VCaP (cell line): ENCODE measurements around the gene STX19.
A peak's percentile ranks its signal among the peaks of the same experiment; 100 is the strongest.
"Not testable (repeated sequence)": the region's sequence is repeated elsewhere in the genome, so short reads cannot be mapped to it uniquely, and the experiment has no call there.

Experiments
- H3K27ac ChIP-seq: fragments of 450-650 bp; 2 replicates; pipeline ENCODE4 v1.5.1; 2017
- TF ChIP-seq, protein P1 (sequence below): fragments of 450-650 bp; conservative IDR thresholded peaks from 2 replicates; pipeline ENCODE4 v1.5.1; 2017; ENCODE audit warnings: mild to moderate bottlenecking, moderate library complexity

Gene STX19

DNA sequence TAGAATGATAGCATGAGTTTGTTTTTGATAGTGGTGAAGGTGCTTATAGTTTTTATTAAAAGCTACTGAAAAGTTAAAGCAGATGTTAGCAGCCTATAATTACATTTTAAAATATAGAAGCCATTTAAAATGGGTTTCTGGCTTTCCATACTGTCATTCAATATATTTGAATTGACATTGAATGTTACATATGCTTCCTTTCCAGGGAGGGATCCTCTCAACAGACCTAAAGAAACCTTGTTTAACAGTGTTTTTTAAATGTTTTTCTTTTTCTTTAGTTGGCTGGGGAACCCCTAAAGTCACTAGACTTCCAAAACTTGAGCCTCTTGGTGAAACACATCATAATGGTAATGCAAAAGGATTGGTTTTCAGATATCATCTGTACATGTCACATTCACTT lies 22.1 kb upstream of the STX19 start:
- TF ChIP-seq, protein P1, sequence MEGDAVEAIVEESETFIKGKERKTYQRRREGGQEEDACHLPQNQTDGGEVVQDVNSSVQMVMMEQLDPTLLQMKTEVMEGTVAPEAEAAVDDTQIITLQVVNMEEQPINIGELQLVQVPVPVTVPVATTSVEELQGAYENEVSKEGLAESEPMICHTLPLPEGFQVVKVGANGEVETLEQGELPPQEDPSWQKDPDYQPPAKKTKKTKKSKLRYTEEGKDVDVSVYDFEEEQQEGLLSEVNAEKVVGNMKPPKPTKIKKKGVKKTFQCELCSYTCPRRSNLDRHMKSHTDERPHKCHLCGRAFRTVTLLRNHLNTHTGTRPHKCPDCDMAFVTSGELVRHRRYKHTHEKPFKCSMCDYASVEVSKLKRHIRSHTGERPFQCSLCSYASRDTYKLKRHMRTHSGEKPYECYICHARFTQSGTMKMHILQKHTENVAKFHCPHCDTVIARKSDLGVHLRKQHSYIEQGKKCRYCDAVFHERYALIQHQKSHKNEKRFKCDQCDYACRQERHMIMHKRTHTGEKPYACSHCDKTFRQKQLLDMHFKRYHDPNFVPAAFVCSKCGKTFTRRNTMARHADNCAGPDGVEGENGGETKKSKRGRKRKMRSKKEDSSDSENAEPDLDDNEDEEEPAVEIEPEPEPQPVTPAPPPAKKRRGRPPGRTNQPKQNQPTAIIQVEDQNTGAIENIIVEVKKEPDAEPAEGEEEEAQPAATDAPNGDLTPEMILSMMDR = no peak
- H3K27ac ChIP-seq = no peak overlapping the region

DNA sequence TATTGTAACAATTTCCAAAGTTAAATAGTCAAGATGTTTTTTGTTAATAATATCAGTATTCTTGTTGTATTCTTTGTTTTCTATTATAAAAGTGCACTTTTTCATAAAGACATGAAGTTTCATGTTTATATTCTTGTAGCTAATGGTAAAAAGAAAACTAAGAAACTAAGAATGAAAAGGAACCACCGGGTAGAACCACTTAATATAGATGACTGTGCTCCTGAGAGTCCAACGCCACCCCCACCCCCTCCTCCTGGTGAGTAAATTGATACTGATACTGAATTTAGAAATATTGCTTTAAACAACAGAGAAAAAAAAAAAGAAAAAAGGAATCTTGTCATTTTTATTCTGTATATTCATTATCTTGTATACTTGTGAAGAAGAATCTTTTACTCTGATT lies 20.9 kb upstream of the STX19 start:
- no peak overlapping the region for H3K27ac ChIP-seq
- TF ChIP-seq, protein P1 = no peak

DNA sequence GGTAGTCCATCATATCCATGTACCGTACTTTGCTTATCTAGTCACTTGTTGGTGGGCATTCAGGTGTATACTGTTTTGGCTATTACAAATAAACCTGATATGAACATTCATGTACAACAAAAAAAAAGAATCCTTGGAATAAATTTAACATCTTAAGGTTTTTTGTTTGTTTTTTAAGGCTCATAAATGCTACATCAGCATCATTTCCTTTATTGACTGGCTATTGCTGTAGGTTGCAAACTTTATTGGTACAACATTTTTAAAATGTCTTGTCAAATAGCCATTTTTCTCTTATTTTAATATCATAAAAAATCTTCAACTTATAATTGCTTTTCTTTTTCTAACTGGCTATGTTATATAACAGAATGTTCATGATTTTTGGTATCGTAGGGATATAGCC lies 18.1 kb upstream of the STX19 start:
- TF ChIP-seq, protein P1 = no peak

DNA sequence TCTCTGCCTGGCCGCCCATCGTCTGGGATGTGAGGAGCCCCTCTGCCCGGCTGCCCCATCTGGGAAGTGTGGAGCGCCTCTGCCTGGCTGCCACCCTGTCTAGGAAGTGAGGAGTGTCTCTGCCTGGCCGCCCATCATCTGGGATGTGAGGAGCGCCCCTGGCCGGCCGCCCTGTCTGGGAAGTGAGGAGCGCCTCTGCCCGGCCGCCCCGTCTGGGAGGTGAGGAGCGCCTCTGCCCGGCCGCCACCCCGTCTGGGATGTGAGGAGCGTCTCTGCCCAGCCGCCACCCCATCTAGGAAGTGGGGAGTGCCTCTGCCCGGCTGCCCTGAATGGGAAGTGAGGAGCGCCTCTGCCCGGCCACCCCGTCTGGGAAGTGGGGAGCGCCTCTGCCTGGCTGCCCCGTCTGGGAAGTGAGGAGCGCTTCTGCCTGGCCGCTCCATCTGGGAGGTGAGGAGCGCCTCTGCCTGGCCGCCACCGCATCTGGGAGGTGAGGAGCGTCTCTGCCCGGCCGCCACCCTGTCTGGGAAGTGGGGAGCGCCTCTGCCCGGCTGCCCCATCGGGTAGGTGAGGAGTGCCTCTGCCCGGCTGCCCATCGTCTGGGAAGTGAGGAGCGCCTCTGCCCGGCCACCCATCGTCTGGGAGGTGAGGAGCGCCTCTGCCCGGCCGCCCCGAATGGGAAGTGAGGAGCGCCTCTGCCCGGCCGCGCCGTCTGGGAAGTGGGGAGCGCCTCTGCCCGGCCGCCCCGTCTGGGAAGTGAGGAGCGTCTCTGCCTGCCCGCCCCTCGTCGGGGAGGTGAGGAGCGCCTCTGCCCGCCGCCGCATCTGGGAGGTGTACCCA lies 15.9 kb upstream of the STX19 start:
- not testable (repeated sequence) for H3K27ac ChIP-seq

More for the DNA sequence above, 18.1 kb upstream of the STX19 start:
- no peak overlapping the region for H3K27ac ChIP-seq

DNA sequence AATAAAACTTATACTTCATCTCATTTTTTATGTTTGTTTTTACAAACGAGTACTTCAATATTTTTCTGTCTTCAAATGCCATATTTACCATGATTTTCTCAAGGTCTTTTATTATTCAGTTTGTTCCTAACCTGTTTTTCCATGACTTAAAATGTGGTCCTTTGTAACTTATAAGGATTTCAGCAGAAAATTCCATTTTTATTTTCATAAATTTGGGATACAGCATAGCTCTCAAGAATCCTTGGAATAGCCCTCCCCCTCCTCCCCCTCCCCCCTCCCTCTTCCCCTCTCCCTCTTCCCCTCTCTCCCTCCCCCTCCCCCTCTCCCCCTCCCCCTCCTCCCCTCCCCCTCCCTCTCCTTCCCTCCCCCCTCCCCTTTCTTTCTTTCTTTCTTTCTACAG lies 14.9 kb upstream of the STX19 start:
- no peak overlapping the region for H3K27ac ChIP-seq
- TF ChIP-seq, protein P1 = no peak

DNA sequence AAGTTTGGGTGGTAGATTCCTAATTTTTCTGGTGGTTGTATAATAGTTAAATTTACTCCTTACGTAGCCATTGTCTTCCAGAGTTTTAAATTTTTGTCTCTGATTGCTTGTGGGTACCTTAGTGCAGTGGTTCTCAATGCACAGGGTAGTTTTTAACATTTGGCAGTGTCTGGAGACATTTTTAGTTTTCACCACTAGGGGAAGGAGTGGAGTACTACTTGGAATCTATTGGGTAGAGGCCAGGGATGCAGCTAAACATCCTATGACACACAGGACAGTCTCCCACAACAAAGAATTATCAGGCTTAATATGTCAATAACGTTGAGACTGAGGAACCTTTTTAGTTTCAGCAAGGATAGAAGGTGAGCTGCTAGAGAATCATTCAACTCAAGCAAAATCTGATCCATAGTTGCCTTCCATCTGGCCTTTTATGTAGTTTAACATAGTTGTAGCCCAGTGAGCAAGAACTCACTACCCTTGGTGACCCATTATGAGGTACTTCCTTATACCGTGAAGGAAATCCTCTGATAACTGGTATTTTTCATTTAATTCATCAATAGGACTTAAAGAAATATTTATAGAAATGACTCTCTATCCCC lies 8.6 kb upstream of the STX19 start:
- TF ChIP-seq, protein P1 = peak; percentile 65
- no peak overlapping the region for H3K27ac ChIP-seq

DNA sequence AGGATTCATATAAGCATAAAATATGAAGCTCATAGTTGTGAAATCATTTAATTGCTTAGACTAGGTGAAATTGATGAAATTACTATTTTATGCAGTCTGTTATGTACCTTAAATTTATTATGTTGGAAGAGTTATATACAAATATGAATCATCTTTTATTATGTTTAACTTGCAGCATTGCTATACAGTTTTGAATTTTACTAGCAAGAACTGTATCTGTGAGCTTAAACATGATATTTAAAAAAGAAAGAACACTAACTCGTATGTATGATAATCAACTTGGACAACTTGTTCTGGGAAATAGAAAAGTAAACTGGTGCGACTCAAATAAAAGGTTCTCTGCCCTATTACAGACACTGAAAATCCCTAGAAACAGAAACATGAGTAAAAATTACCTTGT lies 1.8 kb downstream of the STX19 start:
- TF ChIP-seq, protein P1 = no peak
- H3K27ac ChIP-seq = peak overlapping the region; percentile 84

DNA sequence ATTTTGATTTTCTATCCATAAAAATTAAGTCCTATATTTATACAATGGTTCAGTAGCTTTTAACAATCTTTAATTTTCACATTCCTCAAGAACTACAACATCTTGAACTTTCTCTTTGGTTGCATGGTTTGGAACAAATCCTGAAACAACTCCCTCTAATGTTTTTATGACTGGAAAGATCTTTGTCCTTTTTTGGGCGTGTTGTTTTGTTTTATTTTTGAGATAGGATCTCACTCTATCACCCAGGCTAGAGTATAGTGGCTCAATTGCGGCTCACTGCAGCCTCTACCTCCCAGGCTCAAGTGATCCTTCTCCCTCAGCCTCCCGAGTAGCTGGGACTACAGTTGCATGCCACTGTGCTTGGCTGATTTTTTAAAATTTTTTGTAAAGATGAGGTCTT lies 4.0 kb downstream of the STX19 start:
- TF ChIP-seq, protein P1 = no peak
- H3K27ac ChIP-seq = peak overlapping the region; percentile 84
